ENCODE measurements around the gene ZFAND3. TPM values are rescaled to one million over a fixed set of nuclear protein-coding genes. Genes with fewer than 3 reads are reported as not detected.

The ZFAND3 gene
- total and polyA plus RNA-seq, 2 experiments from 2014 or later, result 16.9 to 28.2 TPM

GRCh38 chr6:37916675-37917074 lies 97.1 kb downstream of the ZFAND3 start (continued):
- TF ChIP-seq, protein P1, sequence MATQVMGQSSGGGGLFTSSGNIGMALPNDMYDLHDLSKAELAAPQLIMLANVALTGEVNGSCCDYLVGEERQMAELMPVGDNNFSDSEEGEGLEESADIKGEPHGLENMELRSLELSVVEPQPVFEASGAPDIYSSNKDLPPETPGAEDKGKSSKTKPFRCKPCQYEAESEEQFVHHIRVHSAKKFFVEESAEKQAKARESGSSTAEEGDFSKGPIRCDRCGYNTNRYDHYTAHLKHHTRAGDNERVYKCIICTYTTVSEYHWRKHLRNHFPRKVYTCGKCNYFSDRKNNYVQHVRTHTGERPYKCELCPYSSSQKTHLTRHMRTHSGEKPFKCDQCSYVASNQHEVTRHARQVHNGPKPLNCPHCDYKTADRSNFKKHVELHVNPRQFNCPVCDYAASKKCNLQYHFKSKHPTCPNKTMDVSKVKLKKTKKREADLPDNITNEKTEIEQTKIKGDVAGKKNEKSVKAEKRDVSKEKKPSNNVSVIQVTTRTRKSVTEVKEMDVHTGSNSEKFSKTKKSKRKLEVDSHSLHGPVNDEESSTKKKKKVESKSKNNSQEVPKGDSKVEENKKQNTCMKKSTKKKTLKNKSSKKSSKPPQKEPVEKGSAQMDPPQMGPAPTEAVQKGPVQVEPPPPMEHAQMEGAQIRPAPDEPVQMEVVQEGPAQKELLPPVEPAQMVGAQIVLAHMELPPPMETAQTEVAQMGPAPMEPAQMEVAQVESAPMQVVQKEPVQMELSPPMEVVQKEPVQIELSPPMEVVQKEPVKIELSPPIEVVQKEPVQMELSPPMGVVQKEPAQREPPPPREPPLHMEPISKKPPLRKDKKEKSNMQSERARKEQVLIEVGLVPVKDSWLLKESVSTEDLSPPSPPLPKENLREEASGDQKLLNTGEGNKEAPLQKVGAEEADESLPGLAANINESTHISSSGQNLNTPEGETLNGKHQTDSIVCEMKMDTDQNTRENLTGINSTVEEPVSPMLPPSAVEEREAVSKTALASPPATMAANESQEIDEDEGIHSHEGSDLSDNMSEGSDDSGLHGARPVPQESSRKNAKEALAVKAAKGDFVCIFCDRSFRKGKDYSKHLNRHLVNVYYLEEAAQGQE (IDR thresholded peaks at IDR 0.05; ENCODE audit: unreplicated experiment), result no peak
- TF ChIP-seq, protein P2, sequence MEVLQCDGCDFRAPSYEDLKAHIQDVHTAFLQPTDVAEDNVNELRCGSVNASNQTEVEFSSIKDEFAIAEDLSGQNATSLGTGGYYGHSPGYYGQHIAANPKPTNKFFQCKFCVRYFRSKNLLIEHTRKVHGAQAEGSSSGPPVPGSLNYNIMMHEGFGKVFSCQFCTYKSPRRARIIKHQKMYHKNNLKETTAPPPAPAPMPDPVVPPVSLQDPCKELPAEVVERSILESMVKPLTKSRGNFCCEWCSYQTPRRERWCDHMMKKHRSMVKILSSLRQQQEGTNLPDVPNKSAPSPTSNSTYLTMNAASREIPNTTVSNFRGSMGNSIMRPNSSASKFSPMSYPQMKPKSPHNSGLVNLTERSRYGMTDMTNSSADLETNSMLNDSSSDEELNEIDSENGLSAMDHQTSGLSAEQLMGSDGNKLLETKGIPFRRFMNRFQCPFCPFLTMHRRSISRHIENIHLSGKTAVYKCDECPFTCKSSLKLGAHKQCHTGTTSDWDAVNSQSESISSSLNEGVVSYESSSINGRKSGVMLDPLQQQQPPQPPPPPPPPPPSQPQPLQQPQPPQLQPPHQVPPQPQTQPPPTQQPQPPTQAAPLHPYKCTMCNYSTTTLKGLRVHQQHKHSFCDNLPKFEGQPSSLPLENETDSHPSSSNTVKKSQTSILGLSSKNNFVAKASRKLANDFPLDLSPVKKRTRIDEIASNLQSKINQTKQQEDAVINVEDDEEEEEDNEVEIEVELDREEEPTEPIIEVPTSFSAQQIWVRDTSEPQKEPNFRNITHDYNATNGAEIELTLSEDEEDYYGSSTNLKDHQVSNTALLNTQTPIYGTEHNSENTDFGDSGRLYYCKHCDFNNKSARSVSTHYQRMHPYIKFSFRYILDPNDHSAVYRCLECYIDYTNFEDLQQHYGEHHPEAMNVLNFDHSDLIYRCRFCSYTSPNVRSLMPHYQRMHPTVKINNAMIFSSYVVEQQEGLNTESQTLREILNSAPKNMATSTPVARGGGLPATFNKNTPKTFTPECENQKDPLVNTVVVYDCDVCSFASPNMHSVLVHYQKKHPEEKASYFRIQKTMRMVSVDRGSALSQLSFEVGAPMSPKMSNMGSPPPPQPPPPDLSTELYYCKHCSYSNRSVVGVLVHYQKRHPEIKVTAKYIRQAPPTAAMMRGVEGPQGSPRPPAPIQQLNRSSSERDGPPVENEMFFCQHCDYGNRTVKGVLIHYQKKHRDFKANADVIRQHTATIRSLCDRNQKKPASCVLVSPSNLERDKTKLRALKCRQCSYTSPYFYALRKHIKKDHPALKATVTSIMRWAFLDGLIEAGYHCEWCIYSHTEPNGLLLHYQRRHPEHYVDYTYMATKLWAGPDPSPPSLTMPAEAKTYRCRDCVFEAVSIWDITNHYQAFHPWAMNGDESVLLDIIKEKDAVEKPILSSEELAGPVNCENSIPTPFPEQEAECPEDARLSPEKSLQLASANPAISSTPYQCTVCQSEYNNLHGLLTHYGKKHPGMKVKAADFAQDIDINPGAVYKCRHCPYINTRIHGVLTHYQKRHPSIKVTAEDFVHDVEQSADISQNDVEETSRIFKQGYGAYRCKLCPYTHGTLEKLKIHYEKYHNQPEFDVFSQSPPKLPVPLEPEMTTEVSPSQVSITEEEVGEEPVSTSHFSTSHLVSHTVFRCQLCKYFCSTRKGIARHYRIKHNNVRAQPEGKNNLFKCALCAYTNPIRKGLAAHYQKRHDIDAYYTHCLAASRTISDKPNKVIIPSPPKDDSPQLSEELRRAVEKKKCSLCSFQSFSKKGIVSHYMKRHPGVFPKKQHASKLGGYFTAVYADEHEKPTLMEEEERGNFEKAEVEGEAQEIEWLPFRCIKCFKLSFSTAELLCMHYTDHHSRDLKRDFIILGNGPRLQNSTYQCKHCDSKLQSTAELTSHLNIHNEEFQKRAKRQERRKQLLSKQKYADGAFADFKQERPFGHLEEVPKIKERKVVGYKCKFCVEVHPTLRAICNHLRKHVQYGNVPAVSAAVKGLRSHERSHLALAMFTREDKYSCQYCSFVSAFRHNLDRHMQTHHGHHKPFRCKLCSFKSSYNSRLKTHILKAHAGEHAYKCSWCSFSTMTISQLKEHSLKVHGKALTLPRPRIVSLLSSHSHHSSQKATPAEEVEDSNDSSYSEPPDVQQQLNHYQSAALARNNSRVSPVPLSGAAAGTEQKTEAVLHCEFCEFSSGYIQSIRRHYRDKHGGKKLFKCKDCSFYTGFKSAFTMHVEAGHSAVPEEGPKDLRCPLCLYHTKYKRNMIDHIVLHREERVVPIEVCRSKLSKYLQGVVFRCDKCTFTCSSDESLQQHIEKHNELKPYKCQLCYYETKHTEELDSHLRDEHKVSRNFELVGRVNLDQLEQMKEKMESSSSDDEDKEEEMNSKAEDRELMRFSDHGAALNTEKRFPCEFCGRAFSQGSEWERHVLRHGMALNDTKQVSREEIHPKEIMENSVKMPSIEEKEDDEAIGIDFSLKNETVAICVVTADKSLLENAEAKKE (CRISPR knock-in tag; IDR thresholded peaks at IDR 0.05), result no peak

GRCh38 chr6:37917566-37917965 lies 98.0 kb downstream of the ZFAND3 start:
- TF ChIP-seq, protein P3, sequence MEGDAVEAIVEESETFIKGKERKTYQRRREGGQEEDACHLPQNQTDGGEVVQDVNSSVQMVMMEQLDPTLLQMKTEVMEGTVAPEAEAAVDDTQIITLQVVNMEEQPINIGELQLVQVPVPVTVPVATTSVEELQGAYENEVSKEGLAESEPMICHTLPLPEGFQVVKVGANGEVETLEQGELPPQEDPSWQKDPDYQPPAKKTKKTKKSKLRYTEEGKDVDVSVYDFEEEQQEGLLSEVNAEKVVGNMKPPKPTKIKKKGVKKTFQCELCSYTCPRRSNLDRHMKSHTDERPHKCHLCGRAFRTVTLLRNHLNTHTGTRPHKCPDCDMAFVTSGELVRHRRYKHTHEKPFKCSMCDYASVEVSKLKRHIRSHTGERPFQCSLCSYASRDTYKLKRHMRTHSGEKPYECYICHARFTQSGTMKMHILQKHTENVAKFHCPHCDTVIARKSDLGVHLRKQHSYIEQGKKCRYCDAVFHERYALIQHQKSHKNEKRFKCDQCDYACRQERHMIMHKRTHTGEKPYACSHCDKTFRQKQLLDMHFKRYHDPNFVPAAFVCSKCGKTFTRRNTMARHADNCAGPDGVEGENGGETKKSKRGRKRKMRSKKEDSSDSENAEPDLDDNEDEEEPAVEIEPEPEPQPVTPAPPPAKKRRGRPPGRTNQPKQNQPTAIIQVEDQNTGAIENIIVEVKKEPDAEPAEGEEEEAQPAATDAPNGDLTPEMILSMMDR (conservative IDR thresholded peaks at IDR 0.05; ENCODE audit: low read depth in 2 of 2), result no peak
- TF ChIP-seq ZNF114 (CRISPR knock-in tag; IDR thresholded peaks at IDR 0.05), result no peak
- TF ChIP-seq STAT1 (IDR thresholded peaks at IDR 0.05; ENCODE audit: unreplicated experiment), result no peak
- TF ChIP-seq, protein P1 (IDR thresholded peaks at IDR 0.05; ENCODE audit: unreplicated experiment), result no peak
- TF ChIP-seq JUNB (IDR thresholded peaks at IDR 0.05; ENCODE audit: unreplicated experiment), result no peak
- H3K4me3 ChIP-seq, result no peak overlapping the region
- peaks cover 20% of the 10 kb centered on the region for H3K4me1 ChIP-seq (ENCODE audit: insufficient read depth)
- H3K4me2 ChIP-seq, result no peak overlapping the region
- no peaks in the 10 kb centered on the region for H3K9me2 ChIP-seq (ENCODE audit: insufficient read depth)
- Mint-ChIP-seq H3K27ac (no peak overlapping the region; the same call in 1 of the 2 replicates), H3K27me3 (ENCODE audit: insufficient read depth, low read depth, poor library complexity) (peaks cover 4% of the 10 kb centered on the region), H3K9me3 (no peaks in the 10 kb centered on the region; the same call in 2 of the 3 replicates), H3K4me1 (peaks cover 23% of the 10 kb centered on the region), H3K4me3 (no peak overlapping the region), H3K36me3 (ENCODE audit: low read depth) (peaks cover 3% of the 10 kb centered on the region; the same call in 1 of the 3 replicates)
- ATAC-seq (no peak), DNase-seq (ENCODE audit: low spot score) (no peak)
- peaks cover 4% of the 10 kb centered on the region; the same call in 1 of the 2 replicates for H4K20me1 ChIP-seq (replicated peaks; ENCODE audit: insufficient read depth)
- H3F3A ChIP-seq (replicated peaks; ENCODE audit: low read depth), result no peaks in the 10 kb centered on the region
- no peak overlapping the region for H2AFZ ChIP-seq
- H3K27ac ChIP-seq (ENCODE audit: low read depth), result peak overlapping the region; percentile 29; the same call in 1 of the 2 replicates
- H3K79me2 ChIP-seq (replicated peaks; ENCODE audit: insufficient read depth), result peaks cover 72% of the 10 kb centered on the region
- H3K36me3 ChIP-seq (ENCODE audit: insufficient read depth), result no peaks in the 10 kb centered on the region
- no peaks in the 10 kb centered on the region for H3K27me3 ChIP-seq (ENCODE audit: insufficient read depth)

Data from GM23338 (cell line).